AG04450 (cell line): Measurements from ENCODE around the gene ST6GALNAC3. TPM values are rescaled to one million over a fixed set of nuclear protein-coding genes. Genes with fewer than 3 reads are reported as not detected.

Experiments used
- CTCF ChIA-PET: fragments of 300-600, 350-600 bp; formaldehyde crosslinking; extraction: SDS; loops from one replicate; lab custom pipeline; 2022; ENCODE audit warnings: antibody characterized with exemption, inconsistent platforms; lab: Charles Lee
- POLR2A ChIA-PET: fragments of 350-600 bp; formaldehyde crosslinking; extraction: SDS; loops from one replicate; lab custom pipeline; 2021; ENCODE audit warnings: antibody characterized with exemption, inconsistent platforms; lab: Yijun Ruan, JAX
- DNase-seq: peaks from one replicate; pipeline ENCODE4 v3.0.0-alpha.2; 2011; ENCODE audit warnings: low read depth, low spot score
- H3K27ac ChIP-seq: one replicate; pipeline ENCODE4 v1.5.1; 2012; ENCODE audit warnings: low read depth, low read length, control low read depth
- H3K27me3 ChIP-seq: one replicate; pipeline ENCODE4 v1.6.0; 2012; ENCODE audit warnings: low read length; ENCODE audit not compliant: control insufficient read depth, insufficient read depth
- H3K4me3 ChIP-seq: 2 replicates; pipeline ENCODE4 v1.5.1; 2011; ENCODE audit warnings: mild to moderate bottlenecking, low read depth, low read length, control low read depth
- H3K9me3 ChIP-seq: 2 replicates; pipeline ENCODE4 v1.5.1; 2012; ENCODE audit warnings: low read length; ENCODE audit not compliant: control insufficient read depth, insufficient read depth
- polyA plus RNA-seq: library from polyadenylated mRNA; depleted of rRNA; stranded (reverse); fragments of >200 nt; gene quantifications from 2 replicates; pipeline ENCODE4 v1.2.3, GENCODE V29; 2011
- TF ChIP-seq, protein P1 (sequence below): IDR thresholded peaks from 2 replicates; pipeline ENCODE4 v1.5.1; 2011; ENCODE audit warnings: low read depth, low read length, control low read depth, inconsistent platforms

ST6GALNAC3 gene
- polyA plus RNA-seq, 1 experiment = 2.1 TPM

DNA sequence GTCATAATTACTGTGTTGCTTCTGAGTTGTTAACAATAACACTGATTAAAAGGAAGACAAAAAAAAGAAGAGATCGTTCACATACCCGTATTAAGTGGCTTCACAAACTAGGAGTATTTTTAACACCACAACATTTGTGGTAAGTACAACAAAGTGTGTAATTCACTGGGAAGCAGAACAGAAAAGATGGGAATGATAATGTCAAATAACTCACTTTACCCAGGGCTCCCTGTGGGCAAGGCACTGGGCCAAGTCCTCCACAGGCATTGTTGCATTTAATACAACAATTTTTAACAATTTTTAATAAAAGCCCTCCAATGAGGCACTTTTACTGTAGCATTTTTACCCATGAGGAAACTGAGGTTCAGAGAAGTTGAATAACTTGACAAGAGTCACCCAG is 407.7 kb downstream of the ST6GALNAC3 start:
- no peak for DNase-seq
- TF ChIP-seq, protein P1, sequence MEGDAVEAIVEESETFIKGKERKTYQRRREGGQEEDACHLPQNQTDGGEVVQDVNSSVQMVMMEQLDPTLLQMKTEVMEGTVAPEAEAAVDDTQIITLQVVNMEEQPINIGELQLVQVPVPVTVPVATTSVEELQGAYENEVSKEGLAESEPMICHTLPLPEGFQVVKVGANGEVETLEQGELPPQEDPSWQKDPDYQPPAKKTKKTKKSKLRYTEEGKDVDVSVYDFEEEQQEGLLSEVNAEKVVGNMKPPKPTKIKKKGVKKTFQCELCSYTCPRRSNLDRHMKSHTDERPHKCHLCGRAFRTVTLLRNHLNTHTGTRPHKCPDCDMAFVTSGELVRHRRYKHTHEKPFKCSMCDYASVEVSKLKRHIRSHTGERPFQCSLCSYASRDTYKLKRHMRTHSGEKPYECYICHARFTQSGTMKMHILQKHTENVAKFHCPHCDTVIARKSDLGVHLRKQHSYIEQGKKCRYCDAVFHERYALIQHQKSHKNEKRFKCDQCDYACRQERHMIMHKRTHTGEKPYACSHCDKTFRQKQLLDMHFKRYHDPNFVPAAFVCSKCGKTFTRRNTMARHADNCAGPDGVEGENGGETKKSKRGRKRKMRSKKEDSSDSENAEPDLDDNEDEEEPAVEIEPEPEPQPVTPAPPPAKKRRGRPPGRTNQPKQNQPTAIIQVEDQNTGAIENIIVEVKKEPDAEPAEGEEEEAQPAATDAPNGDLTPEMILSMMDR = no peak
- ChIA-PET POLR2A (no interaction called here), CTCF (no interaction called here)
- Histone ChIP-seq H3K9me3 (no peaks in the 10 kb centered on the region), H3K27ac (no peak overlapping the region), H3K27me3 (no peaks in the 10 kb centered on the region), H3K4me3 (no peak overlapping the region)

DNA sequence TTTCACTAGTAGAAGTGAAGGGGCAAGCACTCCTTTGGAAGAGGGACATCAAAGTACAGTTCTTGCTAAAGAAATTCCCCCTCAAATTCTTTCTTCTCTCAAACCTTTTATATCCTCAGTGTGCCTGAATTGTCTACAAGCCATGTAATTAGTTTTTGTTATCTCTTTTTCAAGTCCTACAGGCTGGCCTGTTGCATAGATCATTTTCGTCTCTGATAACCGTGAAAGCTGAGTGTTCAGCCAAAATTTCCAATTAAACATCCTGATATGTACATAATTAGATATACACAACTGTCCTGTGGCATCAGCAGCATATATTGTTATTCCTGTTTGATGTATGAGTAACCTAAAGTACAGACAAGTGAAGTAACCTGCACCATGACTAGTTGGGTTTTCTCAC is 417.2 kb downstream of the ST6GALNAC3 start:
- CTCF ChIA-PET = no interaction called here
- no peak for DNase-seq
- H3K27ac ChIP-seq = no peak overlapping the region
- H3K4me3 ChIP-seq = no peak overlapping the region
- TF ChIP-seq, protein P1 = no peak
- no peaks in the 10 kb centered on the region for H3K9me3 ChIP-seq
- POLR2A ChIA-PET = no interaction called here
- H3K27me3 ChIP-seq = no peaks in the 10 kb centered on the region

DNA sequence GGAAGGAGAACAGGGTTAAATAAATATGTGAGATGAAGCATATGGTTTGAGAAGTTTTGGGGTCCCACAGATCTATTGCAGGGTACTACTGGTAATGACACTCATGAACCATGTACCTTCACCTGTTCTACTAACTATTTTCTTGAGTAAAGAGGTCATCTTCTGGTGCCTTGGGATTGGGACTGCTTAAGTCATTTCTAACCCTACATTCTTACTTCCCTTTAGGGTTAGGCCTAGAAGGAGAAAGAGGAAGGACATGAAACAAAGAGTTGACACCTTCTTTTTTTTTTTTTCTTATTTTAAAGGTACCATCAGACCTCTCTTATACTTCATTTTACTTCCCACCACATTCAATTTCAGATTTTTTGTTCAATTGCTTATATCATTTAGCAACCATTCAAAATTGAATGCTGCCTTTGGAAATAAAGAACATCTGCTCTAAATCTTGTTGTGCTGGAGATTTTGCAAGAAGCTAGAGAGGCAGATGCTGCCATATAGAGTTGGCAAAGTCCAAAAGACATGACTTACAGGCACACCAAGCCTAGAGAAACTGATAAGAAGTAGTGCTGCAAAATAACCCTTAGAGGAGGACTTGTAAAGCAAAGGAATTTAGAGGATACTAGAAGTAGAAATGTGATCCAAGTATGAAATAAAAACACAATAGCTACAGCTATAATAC is 418.3 kb downstream of the ST6GALNAC3 start:
- CTCF ChIA-PET = no interaction called here
- Histone ChIP-seq H3K27ac (no peak overlapping the region), H3K27me3 (no peaks in the 10 kb centered on the region), H3K9me3 (no peaks in the 10 kb centered on the region), H3K4me3 (no peak overlapping the region)
- POLR2A ChIA-PET = no interaction called here
- TF ChIP-seq, protein P1 = no peak
- no peak for DNase-seq

DNA sequence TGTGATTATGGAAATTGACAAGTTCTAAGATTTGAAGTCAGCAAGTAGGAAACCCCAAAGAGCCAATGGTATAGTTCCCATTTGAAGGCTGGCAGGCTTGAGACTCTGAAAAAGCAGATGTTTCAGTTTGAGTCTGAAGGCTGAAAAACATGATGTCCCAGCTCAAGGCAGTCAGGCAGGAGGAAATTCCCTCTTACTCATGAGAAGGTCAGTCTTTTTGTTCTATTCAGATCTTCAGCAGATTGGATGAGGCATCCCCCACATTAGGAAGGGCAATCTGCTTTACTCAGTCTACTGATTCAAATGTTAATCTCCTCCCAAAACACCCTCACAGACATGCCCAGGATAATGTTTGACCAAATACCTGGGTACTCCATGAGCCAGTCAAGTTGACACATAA is 420.3 kb downstream of the ST6GALNAC3 start:
- no peaks in the 10 kb centered on the region for H3K27me3 ChIP-seq
- H3K9me3 ChIP-seq = no peaks in the 10 kb centered on the region
- H3K4me3 ChIP-seq = no peak overlapping the region
- no peak for DNase-seq
- TF ChIP-seq, protein P1 = no peak
- ChIA-PET CTCF (no interaction called here), POLR2A (no interaction called here)
- H3K27ac ChIP-seq = no peak overlapping the region

DNA sequence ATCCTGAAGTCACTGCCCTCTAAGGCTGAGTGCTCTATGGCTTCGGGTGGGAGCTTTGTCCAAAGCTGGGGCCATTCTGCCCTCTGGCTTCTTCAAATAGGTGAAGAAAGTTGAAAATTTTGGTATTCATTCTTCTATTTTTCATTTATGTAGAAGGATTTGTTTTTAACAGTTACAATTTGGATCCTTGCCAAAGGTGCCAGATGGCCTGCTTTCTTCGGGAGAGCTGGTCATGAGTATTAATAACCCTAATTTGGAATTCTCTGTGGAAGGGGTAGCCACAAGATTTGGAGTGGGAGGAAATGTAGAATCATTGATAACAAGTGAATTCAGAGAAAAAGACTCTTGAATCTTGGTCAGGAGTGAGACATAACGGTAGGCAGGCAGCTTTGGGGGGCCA is 422.3 kb downstream of the ST6GALNAC3 start:
- TF ChIP-seq, protein P1 = no peak
- CTCF ChIA-PET = no interaction called here
- Histone ChIP-seq H3K27ac (no peak overlapping the region), H3K9me3 (no peaks in the 10 kb centered on the region), H3K4me3 (no peak overlapping the region), H3K27me3 (no peaks in the 10 kb centered on the region)
- DNase-seq = no peak
- POLR2A ChIA-PET = no interaction called here
